ENCODE measurements around the gene SPDYE1.
"Not testable (repeated sequence)": the region's sequence is repeated elsewhere in the genome, so short reads cannot be mapped to it uniquely, and the experiment has no call there.

The SPDYE1 gene

DNA sequence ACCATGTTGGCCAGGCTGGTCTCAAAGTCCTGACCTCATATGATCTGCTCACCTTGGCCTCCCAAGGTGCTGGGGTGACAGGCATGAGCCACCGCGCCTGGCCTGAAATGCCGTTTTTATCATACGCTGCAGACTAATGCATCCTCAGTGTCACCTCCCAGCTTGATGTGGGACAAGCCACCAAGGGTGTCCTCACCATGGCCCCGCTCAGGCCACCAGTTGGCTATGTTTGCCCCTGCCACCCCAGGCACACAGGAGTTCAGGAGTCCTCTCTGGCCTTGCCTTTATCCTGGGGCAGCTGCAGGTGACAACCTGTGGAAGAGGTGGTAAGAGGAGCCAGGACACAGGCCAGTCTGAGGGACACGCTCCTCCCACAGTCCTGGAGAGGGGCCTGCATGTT is 3.0 kb upstream of the SPDYE1 start:
- not testable (repeated sequence) for DNase-seq

DNA sequence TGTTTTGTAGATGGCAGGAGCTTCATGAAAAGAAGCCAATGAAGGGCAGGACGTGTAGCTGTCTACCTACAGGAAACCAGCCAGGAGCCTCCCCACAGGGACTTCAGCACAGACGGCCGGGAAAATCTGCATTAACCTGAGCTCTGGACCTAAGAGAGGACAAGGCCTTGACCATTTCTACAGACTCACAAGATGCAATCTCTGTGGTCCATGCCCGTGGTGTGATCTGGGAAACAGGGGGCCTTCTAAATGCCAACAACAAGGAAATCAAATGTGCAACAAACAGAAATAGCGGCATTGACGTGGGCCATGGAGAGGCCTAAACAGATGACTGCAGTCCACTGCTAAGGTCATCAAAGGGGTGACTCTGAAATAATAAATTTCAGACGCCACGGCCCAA is 14.4 kb downstream of the SPDYE1 start:
- DNase-seq = not testable (repeated sequence)

DNA sequence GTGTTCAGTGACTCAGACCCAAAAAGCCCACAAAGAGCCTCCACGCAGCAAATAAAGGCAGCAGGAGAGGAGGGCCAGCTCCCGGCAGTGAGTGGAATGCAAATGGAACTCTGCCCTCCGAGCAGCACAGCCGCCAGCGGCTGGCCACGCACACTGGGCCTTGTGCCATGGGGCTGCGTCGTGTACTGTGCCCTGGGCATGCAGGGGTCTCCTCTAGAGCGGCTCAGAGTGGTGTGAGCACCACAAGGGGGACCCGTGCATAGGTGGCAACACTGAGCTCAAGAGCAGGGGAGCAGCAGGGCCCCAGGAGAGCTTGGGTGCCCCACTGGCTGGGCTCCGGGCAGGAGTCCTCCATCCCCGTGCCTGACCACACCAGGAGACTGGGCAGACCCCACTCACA is 17.4 kb downstream of the SPDYE1 start:
- DNase-seq = not testable (repeated sequence)

DNA sequence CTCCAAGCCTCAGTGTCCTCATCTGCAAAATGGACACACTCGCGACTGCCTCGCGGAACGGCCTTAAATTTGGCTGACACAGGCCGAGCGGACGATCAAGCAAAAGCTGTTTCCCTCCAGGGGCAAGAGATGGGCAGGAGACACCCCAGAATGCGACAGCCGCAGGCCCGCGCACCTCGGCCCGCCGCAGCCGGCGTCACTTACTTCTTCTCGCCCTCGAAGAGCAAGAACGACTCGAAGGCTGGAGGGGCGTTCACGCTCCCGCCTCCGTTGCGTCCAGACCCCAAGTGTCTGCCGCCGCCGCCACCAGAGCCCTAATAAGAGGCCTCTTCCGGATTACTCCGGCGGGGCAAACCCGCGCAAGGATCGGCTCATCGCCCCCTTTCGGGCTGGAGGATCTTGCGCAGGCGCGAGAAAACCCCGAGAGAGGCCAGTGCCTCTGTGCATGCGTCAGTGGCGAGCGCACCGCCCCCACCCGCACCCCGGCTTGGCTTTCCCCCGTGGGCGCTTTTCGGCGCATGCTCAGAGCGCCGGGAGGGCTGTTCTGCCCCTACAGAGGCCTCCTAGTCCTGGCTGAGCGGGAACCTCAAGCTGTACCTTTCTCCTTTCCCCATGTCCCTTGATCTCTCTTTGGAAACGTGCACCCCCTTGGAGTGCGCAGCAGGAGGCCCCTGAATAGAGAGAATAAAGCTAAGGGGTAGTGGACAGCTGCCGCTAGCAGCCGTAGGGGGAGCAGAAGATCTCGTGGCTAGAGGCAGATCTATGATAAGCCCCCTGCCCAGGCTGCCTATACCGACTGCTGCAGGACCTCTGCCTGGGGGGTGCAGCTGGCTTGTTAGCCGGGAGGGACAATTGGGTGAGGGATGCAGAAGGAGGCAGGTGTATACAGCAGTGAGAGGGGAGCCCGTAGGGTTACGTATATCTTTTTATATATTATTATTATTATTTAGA is 21.4 kb downstream of the SPDYE1 start:
- peak; percentile 98 to 99 for DNase-seq

DNA sequence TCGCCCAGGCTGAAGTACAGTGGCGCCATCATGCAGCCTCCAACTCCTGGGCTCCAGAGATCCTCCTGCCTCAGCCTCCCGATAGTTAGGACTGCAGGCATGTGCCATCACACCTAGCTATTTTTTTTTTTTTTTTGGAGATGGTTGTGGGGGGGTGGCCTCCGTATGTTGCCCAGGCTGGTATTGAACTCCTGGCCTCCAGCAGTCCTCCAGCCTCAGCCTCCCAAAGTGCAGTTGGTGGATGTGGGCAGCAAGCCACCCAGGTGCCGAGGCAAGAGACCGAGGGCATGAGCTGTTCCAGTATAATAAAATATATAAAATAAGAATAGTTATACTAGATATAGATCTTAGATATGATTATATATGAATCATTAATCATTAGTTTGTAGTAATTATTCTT is 22.1 kb downstream of the SPDYE1 start:
- DNase-seq = not testable (repeated sequence)

DNA sequence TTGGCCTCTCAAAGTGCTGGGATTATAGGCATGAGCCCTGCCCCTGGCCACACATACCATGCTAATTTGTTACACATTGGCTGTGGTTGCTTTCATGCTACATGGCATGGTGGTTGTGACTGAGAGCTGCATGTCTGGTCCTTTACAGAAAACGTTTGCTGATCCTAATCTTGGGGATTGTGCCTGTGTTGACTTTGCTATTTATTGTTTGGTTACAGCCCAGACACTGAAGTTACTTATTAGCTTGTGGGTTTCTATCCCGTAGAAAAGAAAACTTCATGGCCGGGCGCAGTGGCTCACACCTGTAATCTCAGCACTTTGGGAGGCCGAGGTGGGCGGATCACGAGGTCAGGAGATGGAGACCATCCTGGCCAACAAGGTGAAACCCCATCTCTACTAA is 24.4 kb downstream of the SPDYE1 start:
- DNase-seq = not testable (repeated sequence)

DNA sequence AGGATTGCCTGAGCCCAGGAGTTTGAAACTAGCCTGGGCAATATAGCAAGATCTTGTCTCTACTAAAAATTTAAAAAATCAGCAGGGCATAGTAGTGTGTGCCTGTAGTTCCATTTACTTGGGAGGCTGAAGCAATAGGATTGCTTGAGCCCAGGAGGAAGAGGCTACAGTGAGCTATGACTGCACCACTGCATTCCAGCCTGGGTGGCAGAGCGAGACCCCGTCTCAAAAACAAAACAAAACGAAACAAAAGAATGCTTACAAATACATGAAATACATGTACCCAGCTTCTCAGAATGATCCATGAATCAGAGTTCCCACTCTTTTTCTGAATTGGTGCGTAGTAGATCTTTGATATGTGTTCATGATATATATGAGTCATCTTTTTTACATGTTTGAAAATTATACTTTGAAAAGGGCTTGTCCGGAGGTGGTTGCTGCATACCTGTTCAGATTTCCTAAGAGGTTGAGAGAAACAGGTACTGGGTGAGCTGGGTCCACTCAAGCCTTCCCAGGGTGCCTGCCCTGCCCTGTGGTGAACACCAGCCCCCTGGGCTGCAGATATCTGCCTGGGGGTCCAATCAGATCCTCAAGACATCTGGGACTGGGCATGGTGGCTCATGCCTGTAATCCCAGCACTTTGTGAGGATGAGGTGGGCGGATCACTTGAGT is 25.2 kb downstream of the SPDYE1 start:
- DNase-seq = not testable (repeated sequence)

DNA sequence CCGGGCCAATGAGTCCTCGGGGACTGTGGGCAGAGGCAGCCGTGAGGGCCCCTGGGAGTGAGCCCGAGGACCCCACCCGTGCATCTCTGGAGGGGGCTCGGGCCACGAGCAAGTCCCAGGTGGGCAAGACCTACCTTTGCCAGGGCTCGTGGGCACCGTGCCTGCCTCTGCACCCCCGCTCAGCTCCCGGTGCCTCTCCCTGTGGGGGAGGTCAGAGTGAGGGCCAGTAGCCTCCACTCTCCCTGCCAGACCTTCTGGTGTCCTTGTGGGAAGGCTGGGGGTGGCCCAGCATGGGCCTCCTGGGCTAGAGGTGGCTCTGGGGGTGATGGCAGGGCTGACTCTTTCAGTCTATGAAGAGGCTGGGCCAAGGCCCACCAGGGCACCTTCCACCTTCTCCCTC is 31.7 kb downstream of the SPDYE1 start:
- DNase-seq = not testable (repeated sequence)

DNA sequence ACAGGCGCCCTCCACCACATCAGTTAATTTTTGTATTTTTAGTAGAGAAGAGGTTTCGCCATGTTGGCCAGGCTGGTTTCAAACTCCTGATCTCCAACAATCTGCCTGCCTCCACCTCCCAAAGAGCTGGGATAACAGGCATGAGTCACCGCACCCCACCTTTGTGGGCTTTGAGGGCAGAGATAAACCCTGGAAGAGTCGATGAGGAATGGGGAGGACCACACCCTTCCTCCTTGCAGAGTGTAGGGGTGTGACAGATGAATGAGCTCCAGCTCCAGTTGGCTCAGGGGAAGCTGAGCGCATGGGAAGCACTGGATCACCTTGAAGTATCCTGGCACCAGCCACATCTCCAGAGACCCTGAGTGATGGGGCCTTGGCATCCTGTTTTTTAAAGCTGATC is 32.3 kb downstream of the SPDYE1 start:
- not testable (repeated sequence) for DNase-seq

DNA sequence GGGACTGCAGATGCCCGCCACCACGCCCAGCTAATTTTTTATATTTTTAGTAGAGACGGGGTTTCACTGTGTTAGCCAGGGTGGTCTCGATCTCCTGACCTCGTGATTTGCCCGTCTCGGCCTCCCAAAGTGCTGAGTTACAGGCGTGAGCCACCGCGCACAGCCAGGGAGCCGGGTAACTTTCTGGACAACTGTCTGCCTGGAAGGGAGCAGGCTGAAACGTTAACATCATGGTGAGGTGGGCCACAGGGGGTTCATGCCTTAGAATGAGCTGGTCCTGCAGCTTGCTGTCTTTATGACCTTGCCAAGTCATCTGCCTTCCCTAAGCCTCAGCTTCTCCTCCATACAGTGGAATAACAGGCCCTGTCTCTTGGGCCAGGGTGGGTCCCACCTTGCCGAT is 33.6 kb downstream of the SPDYE1 start:
- DNase-seq = not testable (repeated sequence)

DNA sequence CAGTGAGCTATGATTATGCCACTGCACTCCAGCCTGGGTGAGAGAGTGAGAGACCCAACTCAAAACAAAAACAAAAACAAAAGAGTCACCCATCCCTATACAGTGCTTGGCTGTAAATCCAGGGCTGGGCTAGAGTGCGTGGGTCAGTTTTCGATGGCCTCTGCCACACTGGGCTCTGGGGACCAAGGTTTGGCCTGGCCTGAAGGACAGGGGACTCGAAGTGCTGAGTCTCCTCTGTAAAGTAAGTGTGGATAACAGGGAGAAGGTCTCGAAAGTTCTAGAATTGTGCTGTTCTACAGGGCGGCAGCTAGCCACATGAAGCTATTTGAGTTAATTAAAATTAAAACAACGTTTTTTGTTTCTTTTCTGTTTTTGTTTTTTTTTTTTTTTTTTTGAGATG is 34.3 kb downstream of the SPDYE1 start:
- DNase-seq = not testable (repeated sequence)

DNA sequence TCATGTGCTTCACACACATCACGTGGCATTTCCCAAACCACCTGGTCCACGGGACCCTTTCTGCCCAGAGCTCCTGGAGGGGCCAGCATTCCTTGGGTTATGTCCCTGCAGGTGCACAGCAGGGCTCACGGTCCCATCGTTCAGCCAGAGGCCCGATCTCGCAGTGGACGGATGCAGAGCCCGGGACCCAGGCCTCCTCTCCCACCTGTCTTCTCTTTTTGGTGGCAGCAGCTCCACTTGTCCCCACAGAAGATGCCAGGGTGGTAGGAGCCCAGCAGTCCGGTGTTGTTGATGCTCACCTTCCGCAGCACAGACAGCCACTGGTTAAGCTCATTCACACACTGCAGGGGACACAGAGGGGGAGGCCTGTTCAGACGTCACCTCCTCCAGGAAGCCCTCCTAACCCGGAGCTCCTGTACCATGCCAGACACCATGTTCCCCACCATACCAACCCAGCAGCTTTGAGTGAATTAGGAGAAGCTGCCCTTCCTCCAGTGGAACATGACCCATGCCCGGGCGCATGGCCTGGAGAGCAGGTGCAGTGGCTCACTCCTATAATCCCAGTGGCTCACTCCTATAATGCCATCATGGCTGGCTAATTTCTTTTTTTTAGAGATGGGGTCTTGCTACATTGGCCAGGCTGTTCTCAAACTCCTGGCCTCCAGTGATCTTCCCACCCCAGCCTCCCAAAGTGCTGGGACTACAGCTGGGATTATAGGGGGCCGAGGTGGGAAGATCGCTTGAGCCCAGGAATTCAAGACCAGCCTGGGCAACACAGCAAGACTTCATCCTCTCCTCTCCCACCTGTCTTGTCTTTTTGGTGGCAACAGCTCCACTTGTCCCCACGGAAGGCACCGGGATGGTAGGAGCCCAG is 36.5 kb downstream of the SPDYE1 start:
- not testable (repeated sequence) for DNase-seq

DNA sequence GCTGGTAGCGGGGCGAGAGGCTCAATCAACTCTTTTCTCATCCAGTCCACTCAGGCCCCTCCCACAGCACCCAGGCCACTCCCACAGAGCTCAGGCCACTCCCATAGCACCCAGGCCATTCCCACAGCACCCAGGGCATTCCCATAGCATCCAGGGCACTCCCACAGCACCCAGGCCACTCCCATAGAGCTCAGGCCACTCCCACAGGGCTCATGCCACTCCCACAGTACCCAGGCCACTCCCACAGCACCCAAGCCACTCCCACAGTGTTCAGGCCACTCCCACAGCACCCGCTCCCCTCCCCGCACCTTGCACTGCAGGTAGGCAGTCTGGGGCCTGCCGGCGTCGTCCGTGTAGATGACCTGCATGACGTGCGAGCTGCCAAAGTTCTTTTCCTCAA is 38.7 kb downstream of the SPDYE1 start:
- DNase-seq = not testable (repeated sequence)

DNA sequence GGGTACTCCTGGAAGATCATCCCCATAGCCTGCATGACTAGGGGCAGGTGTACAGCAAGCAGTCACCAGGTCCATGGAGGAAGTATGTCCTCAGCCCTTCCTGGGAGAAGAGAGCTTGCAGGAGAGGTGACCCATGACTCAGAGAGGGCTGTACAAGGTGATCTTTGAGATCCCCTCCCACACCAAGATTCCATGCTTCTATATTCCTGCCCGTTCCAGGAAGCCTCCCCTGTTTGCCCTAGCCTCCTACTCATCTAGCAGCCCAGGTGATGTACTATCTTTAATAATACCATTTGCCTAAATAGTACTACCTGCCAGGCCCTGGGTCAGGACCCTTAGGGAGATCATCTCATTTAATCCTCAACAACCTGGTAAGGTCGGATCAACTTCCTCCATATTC is 40.3 kb downstream of the SPDYE1 start:
- not testable (repeated sequence) for DNase-seq

DNA sequence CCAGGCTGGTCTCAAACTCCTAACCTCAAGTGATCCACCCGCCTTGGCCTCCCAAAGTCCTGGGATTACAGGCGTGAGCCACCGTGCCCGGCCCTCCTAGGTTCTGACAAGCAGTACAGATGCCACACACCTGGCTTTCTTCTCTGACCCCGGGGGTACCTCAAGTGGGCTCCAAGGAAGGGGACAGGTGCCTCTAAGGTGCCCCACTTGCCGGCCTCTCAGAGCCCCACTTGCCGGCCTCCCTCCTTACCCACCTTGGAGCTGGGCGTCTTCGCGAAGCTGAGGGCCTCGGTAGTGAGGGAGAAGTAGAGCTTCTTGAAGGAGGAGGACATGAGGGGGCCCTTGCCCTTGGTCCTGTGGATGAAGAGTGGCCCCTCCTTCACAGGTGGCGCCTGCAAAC is 40.9 kb downstream of the SPDYE1 start:
- not testable (repeated sequence) for DNase-seq

DNA sequence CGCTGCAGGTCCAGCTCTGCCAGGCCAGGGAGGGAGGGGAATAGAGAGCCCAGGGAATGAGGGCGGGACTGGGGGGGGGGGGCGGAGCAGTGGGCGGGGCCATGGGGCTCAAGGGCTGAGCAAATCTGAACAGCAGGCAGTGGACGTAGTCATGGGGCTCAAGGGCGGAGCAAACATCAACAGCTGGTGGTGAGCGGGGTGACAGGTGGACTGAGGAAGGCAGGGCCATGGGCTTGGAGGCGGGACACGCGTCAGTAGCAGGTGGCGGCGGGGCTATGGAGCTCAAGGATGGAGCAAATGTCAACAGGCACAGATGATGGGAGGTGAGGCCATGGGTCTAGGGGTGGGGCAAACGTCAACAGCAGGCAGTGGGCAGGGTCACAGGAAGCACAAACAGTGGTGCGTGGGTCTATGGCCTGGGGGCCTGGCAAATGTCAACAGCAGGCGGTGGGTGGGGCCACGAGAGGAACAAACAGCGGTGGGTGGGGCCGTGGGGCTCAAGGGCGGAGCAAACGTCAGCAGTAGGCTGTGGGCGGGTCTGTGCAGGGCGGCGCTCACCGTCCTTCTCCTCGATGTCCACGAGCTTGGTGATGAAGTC is 41.4 kb downstream of the SPDYE1 start:
- DNase-seq = peak; percentile 94 to 95

DNA sequence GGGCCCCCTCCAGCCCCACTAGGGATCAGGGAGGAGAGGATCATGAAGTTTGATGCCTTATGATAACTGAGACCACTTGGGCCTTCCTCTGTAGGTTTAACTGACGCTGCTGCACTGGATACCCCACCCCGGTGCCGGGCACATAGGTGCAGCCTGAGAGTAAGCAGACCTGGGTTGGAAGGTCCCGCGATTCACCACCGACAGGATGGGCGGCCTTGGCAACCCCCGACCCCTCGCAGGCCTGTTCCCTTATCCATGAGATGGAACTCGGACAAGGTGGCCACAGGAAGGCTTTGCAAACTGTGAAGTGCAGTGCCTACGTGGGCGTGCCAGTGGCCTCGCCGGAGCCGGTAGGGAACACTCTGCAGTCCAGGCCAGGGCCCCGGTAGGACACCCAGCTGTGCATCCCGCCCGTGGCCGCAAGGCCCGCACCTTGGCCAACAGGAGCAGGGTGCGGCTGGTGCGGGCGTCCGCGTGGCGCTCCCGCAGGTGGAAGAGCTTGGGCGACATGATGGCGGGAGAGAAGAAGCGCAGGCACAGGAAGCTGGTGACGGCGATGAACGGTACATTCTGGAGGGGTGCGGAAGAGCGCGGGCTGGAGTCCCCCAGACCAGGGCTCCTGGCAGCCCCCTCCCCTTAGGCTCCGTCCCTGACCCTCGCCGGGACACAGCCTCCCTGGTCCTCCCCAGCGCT is 42.2 kb downstream of the SPDYE1 start:
- DNase-seq = not testable (repeated sequence)

DNA sequence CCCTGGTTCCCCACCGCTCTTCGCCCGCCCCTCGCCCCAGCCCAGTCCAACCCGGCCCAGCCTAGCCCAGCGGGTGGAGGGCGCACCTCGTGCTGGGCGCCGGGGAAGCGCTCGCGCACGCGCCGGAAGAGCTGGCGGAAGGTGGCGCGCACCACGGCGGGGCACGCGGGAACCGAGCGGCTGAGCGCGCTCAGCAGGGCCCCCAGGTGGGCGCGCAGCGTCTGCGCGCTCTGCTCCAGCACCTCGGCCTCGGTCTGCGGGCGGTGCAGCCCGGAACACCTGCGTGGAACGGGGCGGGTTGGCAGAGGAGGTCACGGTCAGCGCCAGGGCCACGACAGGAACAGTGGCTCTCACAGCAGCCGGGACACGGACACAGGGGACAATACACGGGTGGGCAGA is 42.8 kb downstream of the SPDYE1 start:
- peak; percentile 46 to 69 for DNase-seq

DNA sequence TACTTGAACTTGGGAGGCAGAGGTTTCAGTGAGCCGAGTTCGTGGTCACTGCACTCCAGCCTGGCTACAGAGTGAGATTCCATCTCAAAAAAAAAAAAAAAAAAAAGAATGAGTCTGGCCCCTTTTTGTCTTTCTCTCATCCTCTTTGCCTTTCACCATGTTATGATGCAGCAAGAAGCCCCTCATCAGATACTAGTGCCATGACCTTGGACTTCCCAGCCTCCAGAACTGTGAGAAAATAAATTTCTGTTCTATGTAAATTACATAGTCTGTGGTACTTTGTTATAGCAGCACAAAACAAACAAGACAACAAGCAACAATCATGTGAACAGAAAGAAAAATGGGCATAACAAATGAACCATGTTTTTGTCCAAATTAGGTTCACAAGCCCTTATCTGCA is 44.5 kb downstream of the SPDYE1 start:
- no peak for DNase-seq

DNA sequence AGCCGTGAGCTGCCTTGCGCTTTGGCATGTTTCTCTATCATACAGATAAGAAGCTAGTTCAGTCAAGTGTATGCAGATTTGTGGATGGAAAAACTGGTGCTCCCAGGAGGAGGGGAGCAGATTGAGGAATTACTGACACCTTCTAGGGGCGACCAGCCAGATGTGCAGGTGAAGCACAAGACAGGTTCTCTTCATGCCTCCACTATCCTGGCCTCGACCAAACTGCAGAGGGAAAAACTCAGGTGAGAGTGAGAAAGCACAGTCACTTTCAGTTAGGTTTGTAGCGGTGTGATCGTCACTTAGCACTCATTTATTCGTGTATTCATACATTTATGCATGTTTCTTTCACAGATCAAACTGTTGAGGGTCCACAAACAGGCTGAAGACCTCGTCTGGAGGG is 46.2 kb downstream of the SPDYE1 start:
- DNase-seq = no peak

DNA sequence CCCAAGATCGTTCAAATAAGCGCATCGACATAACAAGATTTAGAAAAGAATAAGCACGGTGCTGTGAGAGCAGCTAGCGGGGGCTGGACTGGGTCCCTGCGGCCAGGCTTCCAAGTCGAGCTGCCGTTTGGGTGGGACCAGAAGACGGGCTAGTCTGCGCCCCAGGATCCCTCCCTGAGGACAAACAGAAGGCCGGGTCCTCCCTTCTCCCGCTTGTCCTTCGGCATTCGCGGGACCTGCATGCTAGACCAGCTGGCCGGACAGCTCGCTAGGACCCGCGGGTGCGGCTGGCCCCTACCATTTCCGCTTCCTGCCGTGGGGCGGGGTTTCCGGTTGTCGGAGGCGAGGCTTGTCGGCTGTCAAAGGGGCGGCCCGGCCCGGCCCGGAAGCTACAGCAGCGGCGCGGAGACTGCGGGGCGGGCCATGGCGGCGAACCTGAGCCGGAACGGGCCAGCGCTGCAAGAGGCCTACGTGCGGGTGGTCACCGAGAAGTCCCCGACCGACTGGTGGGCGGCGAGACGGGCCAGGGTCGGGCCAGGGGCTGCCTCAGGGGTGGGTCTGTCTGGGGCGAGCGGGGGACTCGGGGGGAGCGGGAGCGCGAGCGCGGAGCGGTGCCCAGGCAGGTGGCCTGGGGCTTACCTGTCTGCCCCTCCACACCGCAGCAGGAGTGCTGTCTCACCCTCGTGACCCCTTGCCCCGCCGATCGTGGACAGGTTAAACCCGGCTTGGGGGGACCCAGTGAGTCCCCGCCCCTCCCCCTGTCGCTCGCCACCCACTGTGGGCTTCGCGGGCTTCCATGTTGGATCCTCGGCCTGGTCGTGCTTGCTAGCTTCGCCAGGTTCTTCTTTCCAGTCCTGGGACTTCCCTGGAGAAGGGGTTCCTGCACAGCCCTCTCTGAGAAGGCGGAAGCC is 46.9 kb downstream of the SPDYE1 start, which contains the start of gene DBNL:
DBNL (plus strand) TSS at position 388 of the 911 bp plus-strand sequence; CDS start at position 424, 36 bp downstream.
- peak; percentile 92 to 93 for DNase-seq

Data from NCI-H2081 (cell line).